RCC 7860 (cell line): ENCODE data around the gene TPP1.
A peak's percentile ranks its signal among the peaks of the same experiment; 100 is the strongest.

Experiments used
- DNase-seq: peaks from one replicate; pipeline ENCODE4 v3.0.0-alpha.2; 2015; ENCODE audit warnings: low spot score
- FAIRE-seq: peaks from 2 replicates; lab custom pipeline; 2012; peaks lifted over from hg19 to GRCh38; lab: Jason Lieb, UNC

Gene TPP1

DNA sequence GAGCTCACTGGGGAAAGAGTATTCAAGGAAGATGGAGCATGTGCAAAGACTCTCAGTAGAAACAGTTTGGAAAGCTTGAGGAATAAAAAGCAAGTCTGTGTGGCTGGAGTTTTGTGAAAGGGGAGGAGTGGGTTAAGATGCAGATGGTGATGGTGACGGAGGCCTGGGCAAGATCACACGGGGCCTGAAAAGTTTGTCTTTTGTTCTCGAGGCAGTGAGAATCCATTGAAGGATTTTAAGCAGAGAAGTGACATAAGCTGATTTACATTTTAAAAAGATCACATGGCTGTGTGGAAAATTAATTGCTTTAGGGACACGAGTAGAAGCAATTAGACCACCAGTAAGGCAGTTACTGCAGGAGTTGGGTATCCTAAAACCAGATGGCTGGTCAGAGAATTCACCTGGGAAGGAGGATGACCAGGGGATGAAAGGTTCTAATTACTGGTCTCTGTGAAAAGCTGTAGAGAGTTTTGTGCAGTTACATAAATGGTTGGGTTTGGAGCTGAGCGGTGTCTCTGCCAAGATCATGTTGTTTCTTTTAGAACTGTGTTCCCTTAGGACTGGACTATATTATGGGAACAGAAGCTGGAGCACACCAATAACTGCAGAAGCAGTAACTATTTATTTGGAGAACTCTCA, 22.9 kb downstream of the TPP1 start:
- DNase-seq = no peak

DNA sequence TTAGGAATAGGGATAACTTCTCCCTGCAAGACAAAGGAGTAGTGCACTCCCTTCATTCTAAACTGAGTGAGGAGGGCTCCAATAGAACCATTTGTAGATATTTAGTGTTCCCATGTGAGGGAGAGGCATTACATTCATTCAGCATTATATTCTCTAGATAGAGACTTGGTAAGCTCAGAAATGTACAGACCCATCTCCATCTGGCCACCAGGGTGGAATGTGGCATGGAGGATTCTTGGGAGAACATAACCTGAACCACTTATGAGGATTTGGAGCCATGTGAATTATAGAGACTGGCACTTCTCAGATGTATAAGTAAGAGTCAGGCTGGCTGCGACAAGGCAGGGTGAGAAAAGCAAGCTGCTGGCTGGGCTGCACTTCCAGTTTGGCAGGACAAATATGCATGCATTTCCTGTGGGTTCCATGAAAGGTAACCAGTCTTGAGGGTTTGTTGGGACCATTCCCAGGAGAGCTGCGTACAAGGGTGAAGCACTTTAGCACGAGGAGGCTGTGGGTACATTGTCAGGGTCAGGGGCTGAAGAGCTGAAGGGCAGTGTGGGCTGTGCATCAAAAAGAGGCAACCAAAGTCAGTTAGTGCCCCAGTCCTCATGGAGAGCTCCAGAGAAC, 25.0 kb downstream of the TPP1 start:
- DNase-seq (no peak), FAIRE-seq (no peak)

More for the DNA sequence above, 22.9 kb downstream of the TPP1 start:
- no peak for FAIRE-seq

DNA sequence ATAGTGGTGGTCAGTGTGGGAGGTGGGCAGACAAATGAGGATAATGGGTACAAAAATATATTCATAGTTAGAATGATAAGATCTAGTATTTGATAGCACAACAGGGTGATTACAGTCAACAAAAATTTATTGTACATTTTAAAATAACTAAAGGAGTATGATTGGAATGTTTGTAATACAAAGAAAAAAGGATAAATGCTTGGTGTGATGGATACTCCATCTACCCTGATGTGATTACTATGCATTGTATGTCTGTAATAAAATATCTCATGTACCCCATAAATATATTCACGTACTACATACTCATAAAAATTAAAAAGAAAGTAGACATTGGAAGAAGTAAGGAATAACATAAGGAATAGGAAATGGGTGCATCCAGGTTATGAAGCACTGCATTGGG, 31.2 kb downstream of the TPP1 start:
- FAIRE-seq (no peak), DNase-seq (no peak)

DNA sequence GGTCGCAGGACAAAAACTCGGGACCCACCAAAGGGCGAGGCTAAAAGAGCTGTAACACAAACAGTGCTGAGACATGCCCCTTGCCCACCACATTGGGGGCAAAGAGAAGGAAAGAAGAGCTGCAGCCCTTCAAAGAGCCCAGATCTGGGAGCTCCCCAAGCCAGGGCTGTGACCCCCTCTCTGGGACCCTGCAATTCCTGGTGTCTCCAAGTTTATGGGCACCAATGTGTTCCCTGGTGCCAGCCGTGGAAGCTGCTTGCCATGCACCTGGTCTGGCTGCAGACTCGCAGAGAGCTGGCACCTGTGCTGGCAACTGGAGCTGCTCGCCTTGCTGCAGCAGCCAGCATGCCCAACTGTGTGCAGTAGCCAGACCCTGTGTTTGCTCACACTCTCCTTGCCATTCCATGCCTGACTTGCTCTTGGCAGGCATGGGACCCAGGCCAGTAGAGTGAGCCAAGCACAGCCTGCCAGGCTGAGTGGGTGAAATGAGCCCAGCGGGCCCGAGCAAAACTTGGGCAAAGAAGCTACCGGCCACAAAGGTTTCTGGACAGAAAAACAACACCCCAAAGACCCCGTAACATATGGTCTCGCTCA, 31.8 kb downstream of the TPP1 start:
- no peak for FAIRE-seq

DNA sequence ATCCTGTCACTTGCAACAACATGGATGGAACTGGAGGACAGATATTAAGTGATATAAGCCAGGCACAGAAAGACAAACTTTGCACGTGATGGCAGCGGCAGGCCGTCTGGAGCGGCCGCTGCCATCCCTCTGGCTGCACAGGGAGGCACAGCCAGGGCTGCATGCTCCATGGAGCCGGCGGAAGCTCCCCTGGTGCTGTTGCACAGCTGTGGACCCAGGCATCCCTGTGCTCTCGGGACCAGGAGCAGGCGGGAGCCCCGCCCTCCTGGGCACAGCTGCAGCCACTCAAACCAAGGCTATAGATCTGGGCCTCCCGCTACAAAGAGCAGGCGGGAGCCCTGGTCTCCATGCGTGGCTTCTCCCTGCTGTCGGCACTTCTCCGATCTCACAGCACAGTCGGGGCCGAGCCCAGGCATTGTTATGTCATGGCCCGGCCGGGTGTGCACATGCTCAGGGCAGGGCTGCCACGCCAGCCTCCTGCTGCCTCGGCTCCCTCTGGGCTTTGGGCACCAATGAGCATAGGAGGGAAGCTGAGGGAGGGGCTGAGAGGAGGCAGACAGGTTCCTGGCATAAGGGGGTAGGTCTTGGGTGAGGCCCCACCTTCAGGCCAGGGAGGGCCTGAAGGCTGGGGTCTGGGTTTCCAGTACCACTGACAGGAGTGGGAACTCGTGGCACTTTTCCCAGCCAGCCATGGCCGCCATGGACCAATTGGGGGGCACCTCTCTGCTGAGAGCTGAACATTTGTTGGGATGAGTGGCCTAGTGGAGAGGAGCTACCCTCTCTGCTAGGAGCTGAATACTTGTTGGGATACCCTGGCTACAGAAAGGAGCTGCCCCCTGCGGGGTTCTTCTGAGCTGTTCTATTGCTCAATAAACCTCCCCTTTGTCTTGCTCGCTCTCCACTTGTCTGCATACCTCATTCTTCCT, 32.5 kb downstream of the TPP1 start:
- no peak for DNase-seq
- no peak for FAIRE-seq

More for the DNA sequence above, 31.8 kb downstream of the TPP1 start:
- DNase-seq = no peak

DNA sequence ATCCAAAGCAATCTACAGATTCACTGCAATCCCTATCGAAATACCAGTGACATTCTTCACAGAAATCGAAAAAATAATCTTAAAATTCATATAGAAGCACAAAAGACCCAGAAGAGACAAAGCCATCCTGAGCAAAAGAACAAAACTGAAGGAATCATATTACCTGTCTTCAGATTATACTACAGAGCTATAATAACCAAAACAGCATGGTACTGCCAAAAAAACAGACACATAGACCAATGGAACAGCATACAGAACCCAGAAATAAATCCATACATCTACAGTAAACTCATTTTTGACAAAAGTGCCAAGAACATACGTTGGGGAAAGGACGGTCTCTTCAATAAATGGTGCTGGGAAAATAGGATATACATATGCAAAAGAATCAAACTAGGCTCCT, 34.7 kb downstream of the TPP1 start:
- FAIRE-seq (no peak), DNase-seq (no peak)

DNA sequence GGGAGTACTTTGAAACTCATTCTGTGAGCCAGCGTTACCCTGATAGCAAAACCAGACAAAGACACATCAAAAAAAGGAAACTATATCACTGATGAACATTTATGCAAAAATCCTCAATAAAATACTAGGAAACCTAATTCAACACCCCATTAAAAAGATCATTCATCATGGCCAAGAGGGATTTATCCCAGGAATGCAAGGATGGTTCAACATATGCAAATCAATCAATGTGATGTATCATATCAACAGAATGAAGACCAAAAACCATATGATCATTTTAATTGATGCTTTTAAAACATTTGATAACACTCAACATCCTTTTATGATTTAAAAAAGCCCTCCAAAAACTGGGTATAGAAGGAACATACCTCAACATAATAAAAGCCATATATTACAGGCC, 35.6 kb downstream of the TPP1 start:
- DNase-seq = no peak
- no peak for FAIRE-seq

DNA sequence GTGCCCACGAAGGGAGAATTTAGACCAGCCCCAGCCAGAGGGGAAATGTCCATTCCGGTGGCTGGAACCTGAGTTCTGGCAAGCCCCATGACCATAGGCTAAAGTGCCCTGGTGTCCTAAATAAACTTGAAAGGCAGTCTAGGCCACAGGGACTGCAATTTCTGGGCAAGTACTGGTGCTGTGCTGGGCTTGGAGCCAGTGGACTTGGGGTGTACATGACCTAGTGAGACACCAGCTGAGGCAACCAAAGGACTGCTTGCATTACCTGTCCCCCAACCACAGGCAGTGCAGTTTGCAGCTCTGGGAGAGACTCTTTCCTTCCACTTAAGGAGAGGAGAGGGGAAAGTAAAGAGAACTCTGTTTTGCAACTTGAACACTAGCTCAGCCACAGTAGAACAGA, 39.5 kb downstream of the TPP1 start:
- DNase-seq = no peak
- FAIRE-seq = no peak

DNA sequence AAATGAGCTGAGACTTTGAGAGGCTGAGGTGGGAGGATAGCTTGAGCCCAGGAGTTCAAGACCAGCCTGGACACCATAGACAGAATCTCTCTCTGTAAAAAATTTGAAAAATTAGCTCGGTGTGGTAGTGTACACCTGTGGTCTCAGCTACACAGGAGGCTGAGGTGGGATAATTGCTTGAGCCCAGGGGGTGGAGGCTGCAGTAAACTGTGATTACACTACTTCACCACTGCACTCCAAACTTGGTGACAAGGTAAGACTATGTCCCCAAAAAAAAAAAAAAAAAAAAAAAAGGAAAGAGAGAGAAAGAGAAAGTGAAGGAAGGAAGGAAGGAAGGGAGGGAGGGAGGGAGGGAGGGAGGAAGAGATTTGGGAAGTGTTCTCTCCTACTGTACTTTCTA, 41.1 kb downstream of the TPP1 start:
- FAIRE-seq (no peak), DNase-seq (no peak)

DNA sequence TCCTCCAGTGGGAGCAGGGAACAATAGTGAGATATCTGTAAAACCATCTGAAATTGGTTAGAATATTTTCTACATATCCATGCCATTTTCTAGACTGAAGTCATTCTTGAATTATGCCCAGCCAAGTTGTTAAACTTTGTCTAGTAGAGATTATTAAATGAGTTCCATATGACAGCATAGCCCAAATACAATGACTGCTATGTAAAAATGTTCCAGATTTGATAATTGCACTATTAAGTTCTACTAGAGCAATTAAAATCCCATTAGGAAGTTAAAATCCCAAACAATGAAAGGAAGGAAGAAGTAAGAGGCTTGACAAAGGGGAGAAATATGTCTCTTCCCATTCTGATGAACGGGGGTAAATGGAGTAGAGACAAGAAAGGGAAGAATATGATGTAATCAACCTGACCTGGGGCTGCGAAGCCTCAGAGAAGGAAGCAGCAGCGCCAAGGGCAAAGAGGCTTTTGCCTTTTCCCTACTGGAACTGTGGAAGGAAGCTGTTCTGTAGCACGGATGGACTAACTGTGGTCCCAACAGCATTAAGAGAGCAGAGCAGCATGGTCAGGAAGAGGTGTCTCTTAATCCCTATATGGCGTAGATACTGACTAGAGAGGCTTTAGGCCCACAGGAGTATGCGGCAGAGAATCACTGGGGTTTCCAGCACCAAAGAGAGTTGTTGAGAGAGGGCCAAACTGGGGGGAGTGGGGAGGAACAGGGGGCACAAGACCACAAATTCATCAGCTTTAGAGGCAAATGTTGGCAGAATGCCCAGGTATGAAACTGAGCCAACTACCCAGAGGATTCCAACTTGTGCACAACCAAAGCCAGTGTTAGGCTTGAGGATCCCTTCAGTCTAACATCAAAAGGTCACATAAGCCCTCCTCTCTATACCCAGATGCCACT, 42.5 kb downstream of the TPP1 start:
- DNase-seq (no peak), FAIRE-seq (no peak)

DNA sequence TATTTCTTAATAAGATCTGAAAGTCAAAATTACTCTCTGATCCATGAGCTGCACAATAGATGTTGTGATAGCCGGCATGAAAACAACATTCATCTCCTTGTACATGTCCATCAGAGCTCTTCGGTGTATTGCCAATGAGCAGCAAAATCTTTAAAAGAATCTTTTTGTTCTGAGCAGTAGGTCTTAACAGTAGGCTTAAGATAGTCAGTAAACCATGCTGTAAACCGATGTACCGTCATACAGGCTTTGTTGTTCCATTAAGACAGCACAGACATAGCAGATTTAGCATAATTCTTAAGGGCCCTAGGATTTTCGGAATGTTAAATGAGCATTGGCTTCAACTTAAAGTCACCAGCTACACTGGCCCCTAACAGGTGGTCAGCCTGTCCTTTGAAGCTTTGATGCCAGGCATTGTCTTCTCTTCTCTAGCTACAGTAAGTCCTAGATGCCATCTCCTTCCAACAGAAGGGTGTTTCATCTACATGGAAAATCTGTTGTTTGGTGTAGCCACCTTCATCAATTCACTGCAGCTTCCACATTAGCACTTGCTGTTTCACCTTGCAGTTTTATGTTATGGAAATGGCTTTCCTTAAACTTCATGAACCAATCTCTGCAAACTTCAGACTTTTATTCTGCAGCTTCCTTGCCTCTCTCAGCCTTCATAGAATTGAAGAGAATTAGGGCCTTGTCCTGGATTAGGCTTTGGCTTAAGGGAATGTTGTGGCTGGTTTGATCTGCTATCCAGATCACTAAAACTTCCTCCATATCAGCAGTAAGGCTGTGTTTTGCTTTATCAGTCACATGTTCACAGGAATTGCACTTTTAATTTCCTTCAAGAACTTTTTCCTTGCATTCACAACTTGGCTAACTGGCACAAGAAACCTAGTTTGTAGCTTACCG, 44.2 kb downstream of the TPP1 start:
- FAIRE-seq = no peak
- no peak for DNase-seq

DNA sequence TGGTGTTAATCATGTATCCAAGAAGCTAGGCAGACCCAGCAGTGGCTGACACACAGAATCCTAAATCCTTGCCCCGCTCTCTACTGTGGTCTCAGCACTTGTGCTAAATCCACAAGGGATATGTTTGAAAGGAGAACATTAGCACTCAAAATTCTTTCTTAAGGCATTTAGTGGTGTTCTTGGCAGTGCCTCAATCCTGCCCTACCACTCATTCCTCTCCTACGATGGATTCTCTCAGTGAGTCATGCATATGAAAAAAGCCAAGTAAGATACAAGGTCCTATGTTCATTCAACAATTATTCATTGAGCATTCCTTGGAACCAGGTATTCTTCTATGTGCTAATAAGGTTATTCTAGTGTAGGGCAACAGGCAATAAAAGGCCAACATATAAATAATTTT, 47.0 kb downstream of the TPP1 start:
- FAIRE-seq = no peak
- DNase-seq = no peak

DNA sequence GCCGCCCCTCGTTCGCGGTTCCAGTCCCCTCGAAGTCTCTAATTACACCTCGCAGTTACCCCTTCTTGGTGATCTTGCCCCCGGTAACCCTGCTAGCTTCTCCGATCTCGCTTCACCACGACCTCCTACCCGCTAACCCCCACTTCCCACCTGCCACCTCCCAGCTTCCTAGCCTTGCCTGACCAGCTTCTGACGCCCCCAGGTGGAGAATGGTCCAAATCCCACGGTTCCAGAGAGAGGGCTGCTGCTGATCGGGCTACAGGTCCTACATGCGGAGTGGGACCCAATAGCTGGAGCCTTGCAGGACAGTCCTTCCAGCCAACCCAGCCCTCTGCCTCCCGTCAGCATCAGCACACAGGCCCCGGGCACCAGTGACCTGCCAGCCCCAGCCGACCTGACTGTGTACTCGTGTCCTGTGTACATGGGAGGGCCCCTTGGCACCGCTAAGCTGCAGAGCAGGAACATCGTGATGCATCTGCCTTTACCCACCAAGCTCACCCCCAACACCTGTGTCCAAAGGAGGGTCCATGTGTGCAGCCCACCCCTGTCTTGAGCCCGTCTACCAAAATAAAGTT, 47.7 kb downstream of the TPP1 start:
- no peak for FAIRE-seq
- DNase-seq = no peak

DNA sequence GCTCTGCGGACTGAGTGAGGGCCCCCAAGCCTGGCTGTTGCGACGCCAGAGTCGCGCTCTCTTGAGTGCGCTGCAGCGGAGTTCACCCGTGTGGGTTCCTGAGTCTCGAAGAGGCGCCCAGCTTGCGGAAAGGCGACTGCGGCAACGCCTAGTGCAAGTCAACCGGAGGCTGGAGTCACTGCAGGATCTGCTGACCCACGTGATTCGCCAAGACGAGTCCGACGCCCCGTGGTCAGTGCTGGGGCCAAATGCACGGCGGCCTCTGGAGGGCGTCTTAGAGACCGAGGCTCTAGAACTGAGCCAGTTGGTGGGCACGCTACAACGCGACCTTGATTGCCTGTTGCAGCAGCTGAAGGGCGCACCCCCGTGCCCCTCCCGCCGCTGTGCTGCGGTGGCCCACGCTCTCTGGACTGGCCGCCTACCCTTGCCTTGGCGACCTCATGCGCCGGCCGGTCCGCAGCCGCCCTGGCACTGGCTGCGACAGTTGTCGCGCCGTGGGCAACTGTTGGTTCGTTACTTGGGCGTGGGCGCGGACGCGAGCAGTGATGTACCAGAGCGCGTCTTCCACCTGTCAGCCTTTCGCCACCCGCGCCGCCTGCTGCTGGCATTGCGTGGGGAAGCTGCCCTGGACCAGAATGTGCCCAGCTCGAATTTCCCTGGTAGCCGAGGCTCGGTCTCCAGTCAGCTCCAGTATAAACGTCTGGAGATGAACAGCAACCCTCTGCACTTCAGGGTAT, 48.4 kb downstream of the TPP1 start:
- FAIRE-seq (no peak), DNase-seq (no peak)

DNA sequence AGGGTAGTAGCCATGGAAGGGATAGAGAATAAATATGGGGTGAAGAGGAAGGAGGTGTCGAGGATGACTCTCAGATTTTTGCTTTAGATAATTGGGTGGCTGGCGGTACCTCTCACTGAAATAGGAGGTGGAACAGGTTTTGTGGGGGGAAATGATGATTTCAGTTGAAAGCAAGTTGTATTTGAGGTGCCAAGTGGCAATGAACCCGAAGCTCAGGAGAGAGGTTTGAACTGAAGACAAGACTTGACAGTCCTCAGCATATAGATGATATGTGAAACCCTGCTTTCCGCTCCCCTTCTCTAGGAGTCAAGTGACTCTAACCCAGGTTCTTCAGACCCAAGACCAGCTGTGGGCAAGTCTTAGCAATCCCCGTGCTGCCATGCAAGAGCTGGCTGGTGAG, 49.5 kb downstream of the TPP1 start:
- FAIRE-seq (no peak), DNase-seq (no peak)

DNA sequence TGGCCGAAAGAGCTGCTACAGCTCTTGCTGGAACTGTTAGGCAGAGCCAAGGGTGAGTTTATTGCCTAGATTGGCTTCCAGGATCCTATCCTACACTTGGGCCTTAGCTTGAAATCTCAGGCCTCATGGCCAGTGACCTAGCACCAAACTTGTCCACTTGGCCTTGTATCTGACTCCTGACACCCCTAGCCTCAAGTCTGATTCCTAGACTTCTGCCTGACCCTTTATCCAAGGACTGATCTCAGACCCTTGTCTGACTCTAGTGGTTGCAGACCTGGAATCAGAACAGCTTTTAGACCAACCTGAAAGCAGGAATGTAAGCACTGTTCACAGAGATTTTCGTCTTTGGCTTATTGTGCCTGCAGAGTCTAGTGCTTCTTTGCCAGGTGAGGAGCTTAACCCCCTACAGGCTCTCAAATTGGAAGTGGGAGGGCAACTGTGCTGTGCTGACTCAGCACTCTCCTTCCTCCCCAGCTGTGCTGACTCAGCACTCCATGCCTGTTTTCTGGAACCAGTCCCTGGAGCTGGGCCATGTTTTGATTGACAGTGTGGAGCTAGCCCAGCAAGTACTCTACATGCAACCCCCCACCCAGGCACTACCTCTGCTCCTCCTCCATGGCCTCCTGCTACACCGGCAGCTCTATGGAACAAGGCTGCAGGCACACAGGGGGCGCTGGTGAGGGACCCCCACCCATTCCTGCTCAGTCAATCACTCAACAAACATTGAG, 50.9 kb downstream of the TPP1 start:
- DNase-seq (peak; percentile 51), FAIRE-seq (no peak)

DNA sequence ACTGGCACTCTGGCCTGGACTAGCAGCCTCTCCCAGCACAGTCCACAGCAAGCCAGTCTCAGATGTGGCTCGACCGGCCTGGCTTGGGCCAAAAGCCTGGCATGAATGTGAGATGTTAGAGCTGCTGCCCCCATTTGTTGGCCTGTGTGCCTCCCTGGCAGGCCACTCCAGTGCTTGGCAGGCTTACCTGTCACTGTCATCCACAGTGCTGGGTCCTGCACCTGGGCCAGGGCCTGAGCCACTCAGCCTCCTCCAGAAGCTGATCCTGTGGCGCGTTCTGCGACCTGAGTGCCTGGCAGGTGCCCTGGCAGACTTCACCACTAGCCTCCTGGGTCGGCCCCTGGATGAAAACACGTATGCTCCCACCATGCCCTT, 51.9 kb downstream of the TPP1 start:
- DNase-seq = no peak
- FAIRE-seq = no peak
